Measurements from ENCODE around the gene SUMO4. TPM values are rescaled to one million over a fixed set of nuclear protein-coding genes. Genes with fewer than 3 reads are reported as not detected.

The SUMO4 gene
- total and polyA plus RNA-seq, 2 of the 4 experiments (the other 2 are of a cell fraction) = 2.2 TPM; not detected in 1

DNA sequence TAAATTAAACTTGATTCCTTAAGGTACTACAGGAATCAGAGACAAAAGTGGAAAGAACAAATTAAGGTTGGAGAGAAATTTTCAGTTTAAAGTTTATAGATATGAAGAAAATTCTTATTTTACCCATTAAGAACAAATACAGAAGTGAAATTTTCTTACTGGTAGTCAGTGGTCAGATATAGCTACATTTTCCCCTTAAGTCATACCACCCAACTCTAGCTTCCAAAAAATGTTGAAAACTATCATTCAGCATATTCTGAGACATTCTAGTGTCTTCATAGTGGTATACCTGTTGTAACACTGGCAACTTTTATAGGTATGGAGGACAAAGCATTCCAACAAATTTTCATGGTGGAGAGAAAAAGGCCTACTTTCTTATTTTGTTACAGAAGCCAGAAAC is 15.6 kb upstream of the SUMO4 start:
- Histone ChIP-seq H2BK5ac (ENCODE audit: low read depth, low read length, poor library complexity, severe bottlenecking) (no peak overlapping the region), H4K5ac (ENCODE audit: low read depth, low read length) (no peak overlapping the region), H3K79me1 (ENCODE audit: low read depth in 1 of 2, low read length in 2 of 2) (peaks cover 28 to 43% of the 10 kb centered on the region in 2 experiments), H2BK15ac (ENCODE audit: low read depth, low read length) (no peak overlapping the region), H3K36me3 (ENCODE audit: control insufficient read depth, insufficient read depth, low read length) (peaks cover 17% of the 10 kb centered on the region), H3K9me3 (ENCODE audit: control insufficient read depth, insufficient read depth, low read length) (no peaks in the 10 kb centered on the region), H3K18ac (ENCODE audit: low read depth, low read length) (no peak overlapping the region), H2BK20ac (ENCODE audit: low read depth, low read length) (no peak overlapping the region), H3K23ac (ENCODE audit: low read depth, low read length) (no peak overlapping the region), H3K4me1 (ENCODE audit: control insufficient read depth, insufficient read depth, low read length) (no peaks in the 10 kb centered on the region), H4K8ac (ENCODE audit: low read depth in 2 of 2, low read length in 2 of 2) (no peak overlapping the region), H3K4me2 (ENCODE audit: low read depth, low read length) (no peak overlapping the region), H3K9me1 (ENCODE audit: insufficient read depth, low read length) (peaks cover 8% of the 10 kb centered on the region), H3K27me3 (ENCODE audit: control insufficient read depth, insufficient read depth, low read length) (no peaks in the 10 kb centered on the region), H2AFZ (replicated peaks; ENCODE audit: low read length, poor library complexity) (no peak overlapping the region), H3K4ac (ENCODE audit: low read depth, low read length) (no peak overlapping the region), H2AK9ac (replicated peaks; ENCODE audit: low read depth, low read length, poor library complexity) (no peak overlapping the region), H3K9ac (ENCODE audit: low read depth, low read length) (no peak overlapping the region), H4K20me1 (ENCODE audit: insufficient read depth, low read length) (peaks cover 9% of the 10 kb centered on the region; the same call in 1 of the 2 replicates), H2BK120ac (ENCODE audit: low read depth, low read length) (no peak overlapping the region), H4K91ac (ENCODE audit: insufficient read depth, low read depth, low read length) (no peak overlapping the region), H3K27ac (ENCODE audit: insufficient read depth, low read length) (no peak overlapping the region), H3K56ac (ENCODE audit: extremely low read depth, insufficient read depth, low read length) (no peak overlapping the region), H3K14ac (replicated peaks; ENCODE audit: low read depth, low read length) (no peak overlapping the region), H3K4me3 (ENCODE audit: insufficient read depth, low read depth, low read length) (no peak overlapping the region), H2AK5ac (ENCODE audit: low read depth, low read length) (no peak overlapping the region)
- DNase-seq (no peak), ATAC-seq (ENCODE audit: low read depth) (no peak)
- dilution Hi-C loops (cut with HindIII; ENCODE audit: low sequenced_read_pairs, unreplicated experiment) (no loop called here), intact Hi-C loops (cut with micrococcal nuclease) (no loop called here), in situ Hi-C loops (cut with MboI; ENCODE audit: low sequenced_read_pairs) (no loop called here)
- TF ChIP-seq MXI1 (IDR thresholded peaks at IDR 0.05; ENCODE audit: borderline replicate concordance, low read depth, low read length) (no peak), USF2 (IDR thresholded peaks at IDR 0.05; ENCODE audit: low read depth, low read length) (no peak), BHLHE40 (IDR thresholded peaks at IDR 0.05; ENCODE audit: low read depth, low read length) (no peak), FOS (IDR thresholded peaks at IDR 0.05; ENCODE audit: low read depth, low read length) (no peak), ELK1 (IDR thresholded peaks at IDR 0.05; ENCODE audit: borderline replicate concordance, low read depth, low read length) (no peak), RFX5 (IDR thresholded peaks at IDR 0.05; ENCODE audit: low read depth, low read length) (no peak), RAD21 (IDR thresholded peaks at IDR 0.05; ENCODE audit: low read length) (no peak), MAFK (IDR thresholded peaks at IDR 0.05; ENCODE audit: low read depth, low read length) (no peak), CHD1 (IDR thresholded peaks at IDR 0.05; ENCODE audit: low read depth, low read length) (no peak), SMC3 (IDR thresholded peaks at IDR 0.05; ENCODE audit: low read depth, low read length) (no peak), POLR2A (IDR thresholded peaks at IDR 0.05; ENCODE audit: low read depth, low read length) (no peak), RCOR1 (IDR thresholded peaks at IDR 0.05; ENCODE audit: insufficient replicate concordance, low read length) (no peak), NFE2L2 (IDR thresholded peaks at IDR 0.05; ENCODE audit: low read depth, low read length) (no peak), CEBPB (IDR thresholded peaks at IDR 0.05; ENCODE audit: low read depth, low read length) (no peak), MAZ (IDR thresholded peaks at IDR 0.05; ENCODE audit: borderline replicate concordance, low read depth, low read length) (no peak)
- TF ChIP-seq, protein P1, sequence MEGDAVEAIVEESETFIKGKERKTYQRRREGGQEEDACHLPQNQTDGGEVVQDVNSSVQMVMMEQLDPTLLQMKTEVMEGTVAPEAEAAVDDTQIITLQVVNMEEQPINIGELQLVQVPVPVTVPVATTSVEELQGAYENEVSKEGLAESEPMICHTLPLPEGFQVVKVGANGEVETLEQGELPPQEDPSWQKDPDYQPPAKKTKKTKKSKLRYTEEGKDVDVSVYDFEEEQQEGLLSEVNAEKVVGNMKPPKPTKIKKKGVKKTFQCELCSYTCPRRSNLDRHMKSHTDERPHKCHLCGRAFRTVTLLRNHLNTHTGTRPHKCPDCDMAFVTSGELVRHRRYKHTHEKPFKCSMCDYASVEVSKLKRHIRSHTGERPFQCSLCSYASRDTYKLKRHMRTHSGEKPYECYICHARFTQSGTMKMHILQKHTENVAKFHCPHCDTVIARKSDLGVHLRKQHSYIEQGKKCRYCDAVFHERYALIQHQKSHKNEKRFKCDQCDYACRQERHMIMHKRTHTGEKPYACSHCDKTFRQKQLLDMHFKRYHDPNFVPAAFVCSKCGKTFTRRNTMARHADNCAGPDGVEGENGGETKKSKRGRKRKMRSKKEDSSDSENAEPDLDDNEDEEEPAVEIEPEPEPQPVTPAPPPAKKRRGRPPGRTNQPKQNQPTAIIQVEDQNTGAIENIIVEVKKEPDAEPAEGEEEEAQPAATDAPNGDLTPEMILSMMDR (conservative IDR thresholded peaks at IDR 0.05; ENCODE audit: low read depth, low read length) = no peak
- ChIA-PET POLR2A (ENCODE audit: unreplicated experiment) (no interaction called here), CTCF (interaction anchor here (0.9 kb wide), 1 partner anchor 9 kb away, joined by 3 read pairs; no protein-coding TSS in a partner anchor)
- no TSS peak for BruUV-seq (replicated peaks)
